DOHH2 (cell line): ENCODE results near the gene SLC6A1.

Experiments used
- H3F3A ChIP-seq: fragments of 200-600 bp; sonication (generic), shearing (Covaris generic); 2 replicates; pipeline ENCODE4 v1.6.0; 2016; ENCODE audit warnings: antibody characterized with exemption, mild to moderate bottlenecking; ENCODE audit not compliant: control insufficient read depth, insufficient read depth
- H3K27ac ChIP-seq: fragments of 200-600 bp; sonication (generic); 2 replicates; pipeline ENCODE4 v1.5.1; 2014; ENCODE audit warnings: low read depth, mild to moderate bottlenecking, low read length, moderate library complexity
- H3K27me3 ChIP-seq: fragments of 200-600 bp; sonication (generic); 2 replicates; pipeline ENCODE4 v1.6.1; 2014; ENCODE audit warnings: mild to moderate bottlenecking, low read length, mixed read lengths; ENCODE audit not compliant: control insufficient read depth
- H3K36me3 ChIP-seq: fragments of 200-600 bp; sonication (generic); 2 replicates; pipeline ENCODE4 v1.6.1; 2014; ENCODE audit warnings: mild to moderate bottlenecking, low read length, moderate library complexity, mixed read lengths; ENCODE audit not compliant: control insufficient read depth
- H3K4me1 ChIP-seq: fragments of 200-600 bp; sonication (generic); 2 replicates; pipeline ENCODE4 v1.6.1; 2014; ENCODE audit warnings: mild to moderate bottlenecking, low read length, mixed read lengths; ENCODE audit not compliant: control insufficient read depth
- H3K4me2 ChIP-seq: fragments of 200-600 bp; sonication (generic); 2 replicates; pipeline ENCODE4 v1.6.0; 2014; ENCODE audit warnings: mild to moderate bottlenecking, low read length, moderate library complexity
- H3K4me3 ChIP-seq: fragments of 200-600 bp; sonication (generic); 2 replicates; pipeline ENCODE4 v1.5.1; 2014; ENCODE audit warnings: mild to moderate bottlenecking, low read length, mixed read lengths
- H3K79me2 ChIP-seq: fragments of 200-600 bp; sonication (generic); 2 replicates; pipeline ENCODE4 v1.6.1; 2014; ENCODE audit warnings: mild to moderate bottlenecking, low read length, mixed read lengths; ENCODE audit not compliant: control insufficient read depth
- H3K9me2 ChIP-seq: fragments of 200-600 bp; sonication (generic); replicated peaks from 2 replicates; pipeline ENCODE4 v1.6.1; 2014; ENCODE audit warnings: mild to moderate bottlenecking, low read length, mixed read lengths; ENCODE audit not compliant: control insufficient read depth
- H3K9me3 ChIP-seq: fragments of 200-600 bp; sonication (generic); 2 replicates; pipeline ENCODE4 v1.6.1; 2014; ENCODE audit warnings: antibody characterized with exemption, low read length, mixed read lengths; ENCODE audit not compliant: control insufficient read depth, insufficient read depth
- H4K20me1 ChIP-seq: fragments of 200-600 bp; sonication (generic); 2 replicates; pipeline ENCODE4 v1.6.0; 2014; ENCODE audit warnings: low read depth, mild to moderate bottlenecking, antibody characterized with exemption, low read length, moderate library complexity; ENCODE audit not compliant: control insufficient read depth, insufficient read depth
- CTCF ChIP-seq: fragments of 200-600 bp; sonication (generic); IDR thresholded peaks from one replicate; pipeline ENCODE4 v1.5.1; 2014; ENCODE audit warnings: antibody characterized with exemption, mild to moderate bottlenecking, low read depth, low read length; ENCODE audit not compliant: poor library complexity, severe bottlenecking
- EZH2phosphoT487 ChIP-seq: fragments of 200-600 bp; sonication (generic); IDR thresholded peaks from 2 replicates; pipeline ENCODE4 v1.6.1; 2017; ENCODE audit warnings: borderline replicate concordance, mild to moderate bottlenecking, antibody characterized with exemption, low read length, moderate library complexity, mixed read lengths

Gene SLC6A1

GRCh38 chr3:10976770-10977169, 15.8 kb upstream of the SLC6A1 start:
- TF ChIP-seq CTCF = no peak
- Histone ChIP-seq H3F3A (no peaks in the 10 kb centered on the region), H3K9me3 (peaks cover 9% of the 10 kb centered on the region; the same call in 1 of the 2 replicates), H3K9me2 (no peaks in the 10 kb centered on the region), H3K27ac (no peak overlapping the region), H3K27me3 (no peaks in the 10 kb centered on the region; the same call in none of the 2 replicates), H3K79me2 (no peaks in the 10 kb centered on the region), H3K4me2 (no peak overlapping the region), H4K20me1 (no peaks in the 10 kb centered on the region), H3K4me1 (no peaks in the 10 kb centered on the region), H3K4me3 (no peak overlapping the region), H3K36me3 (no peaks in the 10 kb centered on the region)

- TF ChIP-seq EZH2phosphoT487 (no peak), CTCF (no peak)
- H3K4me2 ChIP-seq = no peak overlapping the region
- no peaks in the 10 kb centered on the region for H3K79me2 ChIP-seq
- H3K27ac ChIP-seq = no peak overlapping the region
- H3K9me3 ChIP-seq = peaks cover 9% of the 10 kb centered on the region; the same call in 1 of the 2 replicates
- H3K36me3 ChIP-seq = no peaks in the 10 kb centered on the region
- no peaks in the 10 kb centered on the region for H3K9me2 ChIP-seq
- H3K4me1 ChIP-seq = no peaks in the 10 kb centered on the region
- H3K4me3 ChIP-seq = no peak overlapping the region
- no peaks in the 10 kb centered on the region for H3F3A ChIP-seq
- peaks cover 7% of the 10 kb centered on the region for H3K27me3 ChIP-seq
- no peaks in the 10 kb centered on the region for H4K20me1 ChIP-seq
Observed at GRCh38 chr3:10977892-10978510, 14.5 kb upstream of the SLC6A1 start.

GRCh38 chr3:10978956-10979355, 13.6 kb upstream of the SLC6A1 start:
- Histone ChIP-seq H3K9me2 (no peaks in the 10 kb centered on the region), H3K9me3 (peaks cover 9% of the 10 kb centered on the region; the same call in 1 of the 2 replicates), H3K4me1 (no peaks in the 10 kb centered on the region), H3K4me3 (no peak overlapping the region), H3F3A (no peaks in the 10 kb centered on the region), H3K27ac (no peak overlapping the region), H3K36me3 (no peaks in the 10 kb centered on the region), H4K20me1 (no peaks in the 10 kb centered on the region), H3K4me2 (no peak overlapping the region), H3K27me3 (peaks cover 7% of the 10 kb centered on the region), H3K79me2 (no peaks in the 10 kb centered on the region)
- no peak for TF ChIP-seq EZH2phosphoT487
- TF ChIP-seq CTCF = no peak
